SK-N-MC (cell line): Measurements from ENCODE around the gene WDR46.

Experiments used
- DNase-seq: peaks from one replicate; pipeline ENCODE4 v3.0.0-alpha.2; 2011; ENCODE audit warnings: low read depth, low spot score
- H3K27ac ChIP-seq: fragments of 200-600 bp; sonication (generic); 2 replicates; pipeline ENCODE4 v1.5.1; 2016; ENCODE audit warnings: mixed run types
- H3K36me3 ChIP-seq: fragments of 200-600 bp; sonication (generic); 2 replicates; pipeline ENCODE4 v1.6.1; 2017; ENCODE audit warnings: antibody characterized with exemption, low read length, mixed read lengths; ENCODE audit not compliant: insufficient read depth
- H3K4me3 ChIP-seq: fragments of 200-600 bp; sonication (generic); 2 replicates; pipeline ENCODE4 v1.5.1; 2016
- H3K9ac ChIP-seq: fragments of 200-600 bp; sonication (generic); 2 replicates; pipeline ENCODE4 v1.8.0; 2017; ENCODE audit warnings: mixed run types, mixed read lengths; ENCODE audit not compliant: insufficient read length
- H3K9me3 ChIP-seq: fragments of 200-600 bp; sonication (generic); 2 replicates; pipeline ENCODE4 v1.6.1; 2017; ENCODE audit warnings: low read depth, mild to moderate bottlenecking, antibody characterized with exemption, low read length, moderate library complexity, mixed read lengths
- EZH2 ChIP-seq: fragments of 200-600 bp; sonication (generic); IDR thresholded peaks from one replicate; pipeline ENCODE4 v1.6.1; 2017; ENCODE audit warnings: antibody characterized with exemption
- FOXP2 ChIP-seq: optimal IDR thresholded peaks from 2 replicates; pipeline ENCODE3; 2011; ENCODE audit warnings: mild to moderate bottlenecking, moderate library complexity; ENCODE audit not compliant: insufficient read depth; ENCODE audit errors: extremely low read length, control extremely low read depth
- POLR2AphosphoS5 ChIP-seq: IDR thresholded peaks from 2 replicates; pipeline ENCODE4 v1.6.1; 2012; ENCODE audit warnings: mild to moderate bottlenecking, low read depth, low read length, borderline replicate concordance

WDR46 gene

GRCh38 chr6:33321227-33321626 is 32.2 kb upstream of the WDR46 start:
- peaks cover 33% of the 10 kb centered on the region for H3K36me3 ChIP-seq
- no peak overlapping the region for H3K27ac ChIP-seq
- H3K9ac ChIP-seq = peak overlapping the region; percentile 97
- H3K4me3 ChIP-seq = peak overlapping the region; percentile 87
- DNase-seq = no peak
- TF ChIP-seq FOXP2 = no peak
- TF ChIP-seq EZH2 = no peak
- TF ChIP-seq POLR2AphosphoS5 = no peak
- H3K9me3 ChIP-seq = no peaks in the 10 kb centered on the region

GRCh38 chr6:33320315-33321181 is 31.5 kb upstream of the WDR46 start:
- TF ChIP-seq FOXP2 (no peak), EZH2 (no peak), POLR2AphosphoS5 (no peak)
- Histone ChIP-seq H3K9me3 (no peaks in the 10 kb centered on the region), H3K4me3 (peak overlapping the region; percentile 87; the same call in 1 of the 2 replicates), H3K9ac (peak overlapping the region; percentile 97), H3K27ac (peak overlapping the region; percentile 42; the same call in 1 of the 2 replicates), H3K36me3 (peaks cover 33% of the 10 kb centered on the region)
- DNase-seq = no peak

GRCh38 chr6:33319939-33320314 is 30.9 kb upstream of the WDR46 start:
- no peaks in the 10 kb centered on the region for H3K9me3 ChIP-seq
- no peak overlapping the region for H3K9ac ChIP-seq
- no peak for DNase-seq
- H3K27ac ChIP-seq = no peak overlapping the region
- no peak overlapping the region for H3K4me3 ChIP-seq
- peaks cover 33% of the 10 kb centered on the region for H3K36me3 ChIP-seq
- TF ChIP-seq POLR2AphosphoS5 = no peak
- TF ChIP-seq EZH2 = no peak
- TF ChIP-seq FOXP2 = no peak

- Histone ChIP-seq H3K4me3 (peak overlapping the region; percentile 92), H3K9me3 (no peaks in the 10 kb centered on the region), H3K27ac (peak overlapping the region; percentile 76; the same call in 1 of the 2 replicates), H3K9ac (peak overlapping the region; percentile 34), H3K36me3 (peaks cover 33% of the 10 kb centered on the region)
- TF ChIP-seq FOXP2 = no peak
- TF ChIP-seq EZH2 = no peak
- no peak for TF ChIP-seq POLR2AphosphoS5
- DNase-seq = no peak
Observed at GRCh38 chr6:33318426-33319073, 29.5 kb upstream of the WDR46 start.

- Histone ChIP-seq H3K9me3 (no peaks in the 10 kb centered on the region), H3K27ac (peak within 1 kb of the TSS; percentile 88), H3K36me3 (peaks cover 33% of the 10 kb centered on the region), H3K4me3 (peak within 1 kb of the TSS; percentile 92), H3K9ac (peak within 1 kb of the TSS; percentile 67)
- peak; percentile 76 for TF ChIP-seq POLR2AphosphoS5
- TF ChIP-seq EZH2 = no peak
- DNase-seq = peak; percentile 99
Observed at GRCh38 chr6:33317669-33318425, 28.8 kb upstream of the WDR46 start, which contains the start of gene ZBTB22. ZBTB22 (minus strand) TSS chr6:33317744; CDS start chr6:33316916, 828 bp downstream.

GRCh38 chr6:33317419-33317668 is 28.3 kb upstream of the WDR46 start:
- Histone ChIP-seq H3K36me3 (peaks cover 33% of the 10 kb centered on the region), H3K9ac (no peak overlapping the region), H3K27ac (0 out of 2 replicates have a peak overlapping the region, but pooled peaks have one; percentile 88), H3K4me3 (peak overlapping the region; percentile 92), H3K9me3 (no peaks in the 10 kb centered on the region)
- TF ChIP-seq FOXP2 = no peak
- DNase-seq = no peak

GRCh38 chr6:33316603-33317418 is 27.8 kb upstream of the WDR46 start:
- TF ChIP-seq FOXP2 (no peak), POLR2AphosphoS5 (no peak), EZH2 (no peak)
- H3K9me3 ChIP-seq = no peaks in the 10 kb centered on the region
- peak overlapping the region; percentile 54; the same call in 1 of the 2 replicates for H3K27ac ChIP-seq
- peak overlapping the region; percentile 92 for H3K4me3 ChIP-seq
- no peak overlapping the region for H3K9ac ChIP-seq
- DNase-seq = no peak
- peaks cover 33% of the 10 kb centered on the region for H3K36me3 ChIP-seq
